Panc1 (cell line): ENCODE results near the gene HS3ST3A1.

Experiments
- CTCF ChIP-seq: fragments of 450-650 bp; IDR thresholded peaks from 2 replicates; pipeline ENCODE4 v1.5.1; 2017; ENCODE audit warnings: mild to moderate bottlenecking
- SIN3A ChIP-seq: IDR thresholded peaks from 2 replicates; pipeline ENCODE4 v1.6.1; 2012; ENCODE audit warnings: low read depth, mild to moderate bottlenecking, low read length, moderate library complexity, borderline replicate concordance; ENCODE audit not compliant: insufficient read depth

GRCh38 chr17:13634021-13634420 is 32.3 kb upstream of the HS3ST3A1 start:
- TF ChIP-seq CTCF: no peak
- no peak for TF ChIP-seq SIN3A
